GM12892 (cell line): ENCODE results near the gene TICRR.

Experiments used
- POLR2A ChIP-seq: IDR thresholded peaks from 2 replicates; pipeline ENCODE4 v1.6.1; 2011; ENCODE audit warnings: low read depth, low read length, control low read depth
- POLR2AphosphoS5 ChIP-seq: IDR thresholded peaks from 2 replicates; pipeline ENCODE4 v1.6.1; 2011; ENCODE audit warnings: low read depth, low read length, control low read depth
- TAF1 ChIP-seq: IDR thresholded peaks from 2 replicates; pipeline ENCODE4 v1.6.1; 2011; ENCODE audit warnings: low read depth, mild to moderate bottlenecking, control low read depth, low read length, borderline replicate concordance

- TF ChIP-seq POLR2A, result no peak
- no peak for TF ChIP-seq POLR2AphosphoS5
- no peak for TF ChIP-seq TAF1
Measured at GRCh38 chr15:89640245-89640644, 65.0 kb downstream of the TICRR start.
